WTC11 (cell line): ENCODE results near the gene OR4K13. TPM values are rescaled to one million over a fixed set of nuclear protein-coding genes. Genes with fewer than 3 reads are reported as not detected.

Experiments used
- ATAC-seq: fragments of 200-7000 bp; cut with Tn5 transposase; 2 replicates; pipeline ENCODE4 v1.10.0; 2021; ENCODE audit warnings: mild to moderate bottlenecking, moderate library complexity
- CTCF ChIA-PET: fragments of 300-600 bp; sonication (Branson Sonifier 250); formaldehyde crosslinking; loops from one replicate; lab custom pipeline; 2021; ENCODE audit warnings: antibody characterized with exemption; lab: Charles Lee
- POLR2A ChIA-PET: fragments of 350-600 bp; sonication (Branson Sonifier 250); formaldehyde crosslinking; loops from one replicate; lab custom pipeline; 2021; ENCODE audit warnings: antibody characterized with exemption; lab: Charles Lee
- DNase-seq: peaks from one replicate; pipeline ENCODE4 v3.0.0; 2021; ENCODE audit warnings: low spot score
- H3K27ac Mint-ChIP-seq: 2 replicates; pipeline ENCODE4 v1.8.0; 2021; ENCODE audit warnings: mixed read lengths
- H3K27me3 Mint-ChIP-seq: 2 replicates; pipeline ENCODE4 v1.8.0; 2021; ENCODE audit warnings: low read depth, mild to moderate bottlenecking, moderate library complexity, mixed read lengths
- H3K36me3 Mint-ChIP-seq: 2 replicates; pipeline ENCODE4 v1.8.0; 2021; ENCODE audit warnings: mixed read lengths
- H3K4me1 Mint-ChIP-seq: 2 replicates; pipeline ENCODE4 v1.8.0; 2022; ENCODE audit warnings: mixed read lengths
- H3K4me3 Mint-ChIP-seq: 2 replicates; pipeline ENCODE4 v1.8.0; 2021; ENCODE audit warnings: mild to moderate bottlenecking, moderate library complexity, mixed read lengths
- H3K9me3 Mint-ChIP-seq: 2 replicates; pipeline ENCODE4 v1.8.0; 2021; ENCODE audit warnings: mixed read lengths
- ARID4B ChIP-seq: sonication (generic); formaldehyde crosslinking; IDR thresholded peaks from 2 replicates; pipeline ENCODE4 v1.8.0; 2023; ENCODE audit warnings: missing genetic modification reagents, mild to moderate bottlenecking, borderline replicate concordance
- E2F1 ChIP-seq: sonication (generic); formaldehyde crosslinking; IDR thresholded peaks from 2 replicates; pipeline ENCODE4 v1.8.0; 2022; ENCODE audit warnings: mild to moderate bottlenecking, missing genetic modification reagents
- FOXJ3 ChIP-seq: sonication (generic); formaldehyde crosslinking; IDR thresholded peaks from 2 replicates; pipeline ENCODE4 v1.9.0; 2021; ENCODE audit warnings: missing genetic modification reagents, mild to moderate bottlenecking, borderline replicate concordance
- FOXP1 ChIP-seq: sonication (generic); formaldehyde crosslinking; IDR thresholded peaks from 2 replicates; pipeline ENCODE4 v1.8.0; 2022; ENCODE audit warnings: missing genetic modification reagents, mild to moderate bottlenecking, moderate library complexity, borderline replicate concordance
- FOXP4 ChIP-seq: sonication (generic); formaldehyde crosslinking; IDR thresholded peaks from 2 replicates; pipeline ENCODE4 v1.8.0; 2022; ENCODE audit warnings: mild to moderate bottlenecking, missing genetic modification reagents
- MYBL2 ChIP-seq: sonication (generic); formaldehyde crosslinking; IDR thresholded peaks from 2 replicates; pipeline ENCODE4 v1.8.1; 2023; ENCODE audit warnings: mild to moderate bottlenecking, moderate library complexity, missing genetic modification reagents
- NFYB ChIP-seq: sonication (generic); formaldehyde crosslinking; conservative IDR thresholded peaks from 2 replicates; pipeline ENCODE4 v1.8.0; 2022; ENCODE audit warnings: low read depth, missing genetic modification reagents
- NR2C2 ChIP-seq: sonication (generic); formaldehyde crosslinking; IDR thresholded peaks from 2 replicates; pipeline ENCODE4 v1.8.0; 2022; ENCODE audit warnings: mild to moderate bottlenecking, missing genetic modification reagents
- RELA ChIP-seq: sonication (generic); formaldehyde crosslinking; IDR thresholded peaks from 2 replicates; pipeline ENCODE4 v1.8.1; 2022; ENCODE audit warnings: missing genetic modification reagents, mild to moderate bottlenecking, borderline replicate concordance
- SMAD3 ChIP-seq: sonication (generic); formaldehyde crosslinking; IDR thresholded peaks from 2 replicates; pipeline ENCODE4 v1.8.0; 2022; ENCODE audit warnings: missing genetic modification reagents, mild to moderate bottlenecking, borderline replicate concordance
- TEAD4 ChIP-seq: sonication (generic); formaldehyde crosslinking; IDR thresholded peaks from 2 replicates; pipeline ENCODE4 v1.8.0; 2022; ENCODE audit warnings: mild to moderate bottlenecking, missing genetic modification reagents
- ZBTB43 ChIP-seq: sonication (generic); formaldehyde crosslinking; IDR thresholded peaks from 2 replicates; pipeline ENCODE4 v1.8.1; 2023; ENCODE audit warnings: mild to moderate bottlenecking, missing genetic modification reagents
- ZNF281 ChIP-seq: sonication (generic); formaldehyde crosslinking; IDR thresholded peaks from 2 replicates; pipeline ENCODE4 v1.8.0; 2023; ENCODE audit warnings: mild to moderate bottlenecking, missing genetic modification reagents
- ZNF317 ChIP-seq: sonication (generic); formaldehyde crosslinking; IDR thresholded peaks from 2 replicates; pipeline ENCODE4 v1.8.1; 2023; ENCODE audit warnings: low read depth, mild to moderate bottlenecking, moderate library complexity, missing genetic modification reagents, borderline replicate concordance
- ZNF671 ChIP-seq: fragments of 250-450 bp; sonication (Bioruptor Pico); IDR thresholded peaks from 2 replicates; pipeline ENCODE4 v1.8.0; 2021; ENCODE audit warnings: mild to moderate bottlenecking
- total RNA-seq: library from RNA; stranded (reverse); gene quantifications from 3 replicates; pipeline ENCODE4 v1.2.3, GENCODE V29; 2021

The OR4K13 gene
- total RNA-seq, 1 experiment from 2014 or later = not detected

- DNase-seq (no peak), ATAC-seq (no peak)
- Mint-ChIP-seq H3K4me3 (no peak within 1 kb of the TSS), H3K27ac (no peak within 1 kb of the TSS), H3K27me3 (no peaks in the 10 kb centered on the region; the same call in 1 of the 2 replicates), H3K9me3 (peaks cover 80% of the 10 kb centered on the region), H3K36me3 (peaks cover 62% of the 10 kb centered on the region), H3K4me1 (no peaks in the 10 kb centered on the region)
- CTCF ChIA-PET = no interaction called here
- POLR2A ChIA-PET = no interaction called here
- no peak for TF ChIP-seq ZBTB43 (CRISPR knock-in tag)
- TF ChIP-seq NR2C2 (CRISPR knock-in tag) = no peak
- TF ChIP-seq MYBL2 = no peak
- no peak for TF ChIP-seq FOXP1 (CRISPR knock-in tag)
- TF ChIP-seq TEAD4 = no peak
- TF ChIP-seq ZNF317 = no peak
- TF ChIP-seq SMAD3 (CRISPR knock-in tag) = no peak
- no peak for TF ChIP-seq FOXP4 (CRISPR knock-in tag)
- TF ChIP-seq NFYB (CRISPR knock-in tag) = no peak
- TF ChIP-seq ZNF671 (CRISPR knock-in tag) = no peak
- TF ChIP-seq ARID4B (CRISPR knock-in tag) = no peak
- no peak for TF ChIP-seq E2F1 (CRISPR knock-in tag)
- TF ChIP-seq ZNF281 (CRISPR knock-in tag) = no peak
- no peak for TF ChIP-seq FOXJ3
- TF ChIP-seq RELA (CRISPR knock-in tag) = no peak
These were observed 23.9 kb upstream of the OR4K13 start, which contains the start of gene OR4L1 for GRCh38 chr14:20059745-20060144. Gene OR4L1 (plus strand): TSS chr14:20060045. CDS start chr14:20060045, 0 bp downstream.
